ENCODE data around the gene COL4A2.

Gene COL4A2

DNA sequence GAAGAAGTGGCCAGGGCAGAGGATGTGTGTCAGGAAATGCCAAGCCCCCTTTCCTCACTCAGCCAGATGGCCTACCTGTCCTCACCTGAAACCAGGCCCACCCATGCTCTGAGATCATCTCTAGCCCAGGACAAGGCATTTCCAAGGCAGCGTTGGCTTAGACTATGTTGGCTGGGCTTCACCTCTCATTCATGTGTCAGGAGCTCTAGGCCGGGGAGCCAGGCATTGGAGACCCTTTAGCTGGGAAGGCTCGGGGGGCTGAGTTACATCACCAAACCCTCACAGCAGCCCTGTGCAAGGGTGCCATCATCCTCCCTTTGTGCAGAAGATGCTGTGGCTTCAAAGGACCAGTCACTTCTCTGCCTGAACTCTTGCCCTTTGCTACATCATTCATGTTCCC is 40.0 kb downstream of the COL4A2 start:
- Histone ChIP-seq H3K9me3 (ENCODE audit: control insufficient read depth, low read length) (no peaks in the 10 kb centered on the region), H3K27ac (ENCODE audit: insufficient read depth, low read depth, low read length, poor library complexity, severe bottlenecking) (no peak overlapping the region), H3K4me3 (ENCODE audit: insufficient read depth, low read depth, low read length) (no peak overlapping the region), H3K27me3 (ENCODE audit: control insufficient read depth, insufficient read depth, low read length, poor library complexity, severe bottlenecking) (no peaks in the 10 kb centered on the region), H3K36me3 (ENCODE audit: control insufficient read depth, insufficient read depth, low read length) (no peaks in the 10 kb centered on the region), H3K4me1 (ENCODE audit: control insufficient read depth, insufficient read depth, low read length) (peaks cover 4% of the 10 kb centered on the region)
- whole genome bisulfite sequencing, 2 experiments = 95% methylated on average over 3 of the region's 3 CpGs

GRCh38 chr13:110347535-110348308 is 40.6 kb downstream of the COL4A2 start:
- Histone ChIP-seq H3K27ac (ENCODE audit: insufficient read depth, low read depth, low read length, poor library complexity, severe bottlenecking) (no peak overlapping the region), H3K36me3 (ENCODE audit: control insufficient read depth, insufficient read depth, low read length) (no peaks in the 10 kb centered on the region)
- 89% methylated on average over 18 of the region's 18 CpGs for whole genome bisulfite sequencing, 2 experiments

DNA sequence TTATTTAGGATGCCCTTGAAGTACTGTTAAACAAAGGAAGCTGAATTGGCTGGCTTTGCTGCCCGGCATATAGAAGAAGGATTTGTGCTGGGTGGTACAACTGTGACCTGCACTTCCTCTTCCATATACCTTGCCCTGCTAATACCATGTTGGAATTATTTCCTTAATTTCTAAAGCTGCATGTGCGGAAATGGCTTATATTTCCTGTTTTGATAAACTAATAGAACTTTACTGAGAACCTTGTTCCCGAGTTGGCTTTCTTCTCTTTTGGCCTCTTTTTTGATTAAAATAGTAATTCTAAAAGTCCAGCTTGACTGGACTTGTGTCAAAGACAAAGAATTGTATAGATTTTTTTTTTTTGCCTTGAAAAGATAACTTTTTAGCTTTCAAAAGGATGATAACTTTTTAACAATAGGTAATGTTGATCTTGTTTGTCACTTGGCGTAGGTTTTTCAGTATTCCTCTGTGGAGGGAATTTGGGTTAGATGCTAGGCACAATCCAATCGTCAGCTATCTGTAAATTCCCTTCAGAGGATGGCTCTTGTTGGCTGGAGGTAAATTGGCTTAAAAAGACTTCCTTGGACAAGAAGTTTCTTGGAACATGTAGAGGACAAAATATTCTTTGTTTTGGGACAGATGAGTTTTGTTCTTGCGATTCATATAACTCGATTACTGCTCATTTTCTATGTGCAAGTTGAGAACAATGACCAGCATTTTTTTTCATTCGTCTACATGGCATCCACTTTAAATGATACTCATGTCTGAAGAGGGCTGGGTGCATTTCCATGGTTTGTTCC is 41.4 kb downstream of the COL4A2 start:
- no peaks in the 10 kb centered on the region for H3K36me3 ChIP-seq (ENCODE audit: control insufficient read depth, insufficient read depth, low read length)
- WGBS, 2 experiments = 93 to 99% methylated on average over 7 to 8 of the region's 8 CpGs
- H3K9me3 ChIP-seq (ENCODE audit: control insufficient read depth, low read length) = no peaks in the 10 kb centered on the region
- no peaks in the 10 kb centered on the region for H3K27me3 ChIP-seq (ENCODE audit: control insufficient read depth, insufficient read depth, low read length, poor library complexity, severe bottlenecking)
- H3K27ac ChIP-seq (ENCODE audit: insufficient read depth, low read depth, low read length, poor library complexity, severe bottlenecking) = no peak overlapping the region
- no peaks in the 10 kb centered on the region for H3K4me1 ChIP-seq (ENCODE audit: control insufficient read depth, insufficient read depth, low read length)
- H3K4me3 ChIP-seq (ENCODE audit: insufficient read depth, low read depth, low read length) = no peak overlapping the region

More at GRCh38 chr13:110347535-110348308, 40.6 kb downstream of the COL4A2 start:
- Histone ChIP-seq H3K4me3 (ENCODE audit: insufficient read depth, low read depth, low read length) (no peak overlapping the region), H3K9me3 (ENCODE audit: control insufficient read depth, low read length) (no peaks in the 10 kb centered on the region), H3K27me3 (ENCODE audit: control insufficient read depth, insufficient read depth, low read length, poor library complexity, severe bottlenecking) (no peaks in the 10 kb centered on the region), H3K4me1 (ENCODE audit: control insufficient read depth, insufficient read depth, low read length) (no peaks in the 10 kb centered on the region)

DNA sequence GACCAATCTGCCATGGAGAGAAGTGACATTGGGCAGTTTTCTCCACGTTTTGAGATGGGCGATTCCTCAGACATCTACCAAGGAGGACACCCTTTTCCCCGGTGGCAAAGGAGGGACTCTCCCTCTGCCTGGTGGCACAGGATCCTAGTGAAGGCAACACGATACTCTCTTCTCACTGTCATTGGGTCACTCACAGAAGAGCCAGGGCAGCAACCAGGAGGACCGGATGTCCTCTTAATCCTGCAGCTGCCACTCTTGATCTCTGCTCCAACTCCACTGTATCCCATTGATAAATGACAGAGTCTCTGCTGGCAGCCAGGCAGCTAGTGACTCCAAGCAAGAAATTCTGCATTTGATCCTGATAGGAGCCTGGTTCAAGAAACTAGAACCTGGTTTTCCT is 42.2 kb downstream of the COL4A2 start:
- no peaks in the 10 kb centered on the region for H3K36me3 ChIP-seq (ENCODE audit: control insufficient read depth, insufficient read depth, low read length)
- H3K27me3 ChIP-seq (ENCODE audit: control insufficient read depth, insufficient read depth, low read length, poor library complexity, severe bottlenecking) = no peaks in the 10 kb centered on the region
- no peak overlapping the region for H3K4me3 ChIP-seq (ENCODE audit: insufficient read depth, low read depth, low read length)
- no peaks in the 10 kb centered on the region for H3K9me3 ChIP-seq (ENCODE audit: control insufficient read depth, low read length)
- 92 to 94% methylated on average over 5 of the region's 5 CpGs for WGBS, 2 experiments
- H3K27ac ChIP-seq (ENCODE audit: insufficient read depth, low read depth, low read length, poor library complexity, severe bottlenecking) = no peak overlapping the region
- no peaks in the 10 kb centered on the region for H3K4me1 ChIP-seq (ENCODE audit: control insufficient read depth, insufficient read depth, low read length)

DNA sequence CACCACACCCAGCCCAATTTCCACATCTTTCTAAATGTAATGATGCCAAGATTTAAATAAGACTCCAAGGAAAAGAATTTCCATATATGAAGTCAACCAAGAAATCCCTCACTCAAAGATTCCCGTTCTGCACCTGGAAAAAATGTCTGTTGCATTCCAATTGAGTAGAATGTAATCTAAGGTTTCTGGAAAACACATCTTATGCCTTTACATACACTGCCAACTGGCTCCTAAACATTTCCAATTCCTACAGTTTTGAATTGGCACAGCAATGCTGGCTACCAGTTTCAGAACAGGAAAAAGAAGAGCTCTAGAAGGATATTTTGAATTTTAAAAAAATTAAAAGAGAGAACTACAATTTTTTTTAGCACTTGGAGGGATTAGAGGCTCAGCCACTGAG is 43.0 kb downstream of the COL4A2 start:
- H3K4me1 ChIP-seq (ENCODE audit: control insufficient read depth, insufficient read depth, low read length) = no peaks in the 10 kb centered on the region
- no peaks in the 10 kb centered on the region for H3K9me3 ChIP-seq (ENCODE audit: control insufficient read depth, low read length)
- WGBS, 2 experiments = 80 to 100% methylated on average over 1 of the region's 1 CpG
- no peak overlapping the region for H3K4me3 ChIP-seq (ENCODE audit: insufficient read depth, low read depth, low read length)
- H3K36me3 ChIP-seq (ENCODE audit: control insufficient read depth, insufficient read depth, low read length) = no peaks in the 10 kb centered on the region
- no peaks in the 10 kb centered on the region for H3K27me3 ChIP-seq (ENCODE audit: control insufficient read depth, insufficient read depth, low read length, poor library complexity, severe bottlenecking)
- no peak overlapping the region for H3K27ac ChIP-seq (ENCODE audit: insufficient read depth, low read depth, low read length, poor library complexity, severe bottlenecking)

DNA sequence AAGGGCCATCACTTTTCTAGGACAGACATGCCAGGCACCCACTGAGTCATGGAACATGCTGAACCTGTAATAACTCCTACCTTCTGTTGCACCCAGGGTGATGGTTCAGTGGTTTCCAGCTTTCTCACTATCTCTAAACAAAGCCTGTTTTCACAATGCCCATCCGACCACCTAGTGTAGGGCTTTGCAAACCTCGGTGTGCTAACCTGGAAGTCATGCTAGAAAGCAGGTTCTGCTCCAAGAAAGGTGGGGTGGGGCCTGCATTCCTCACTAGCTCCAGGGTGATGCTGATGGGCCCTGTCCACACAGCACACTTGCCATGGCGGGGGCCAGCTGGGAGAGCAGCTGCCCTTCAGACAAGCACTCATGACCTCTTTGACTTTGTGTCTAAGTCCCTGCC is 43.4 kb downstream of the COL4A2 start:
- no peaks in the 10 kb centered on the region for H3K4me1 ChIP-seq (ENCODE audit: control insufficient read depth, insufficient read depth, low read length)
- H3K27ac ChIP-seq (ENCODE audit: insufficient read depth, low read depth, low read length, poor library complexity, severe bottlenecking) = no peak overlapping the region
- H3K27me3 ChIP-seq (ENCODE audit: control insufficient read depth, insufficient read depth, low read length, poor library complexity, severe bottlenecking) = no peaks in the 10 kb centered on the region
- 92 to 93% methylated on average over 3 of the region's 3 CpGs for WGBS, 2 experiments
- H3K36me3 ChIP-seq (ENCODE audit: control insufficient read depth, insufficient read depth, low read length) = no peaks in the 10 kb centered on the region
- no peak overlapping the region for H3K4me3 ChIP-seq (ENCODE audit: insufficient read depth, low read depth, low read length)
- no peaks in the 10 kb centered on the region for H3K9me3 ChIP-seq (ENCODE audit: control insufficient read depth, low read length)

- no peak overlapping the region for H3K27ac ChIP-seq (ENCODE audit: insufficient read depth, low read depth, low read length, poor library complexity, severe bottlenecking)
- no peaks in the 10 kb centered on the region for H3K9me3 ChIP-seq (ENCODE audit: control insufficient read depth, low read length)
- 94 to 98% methylated on average over 5 to 6 of the region's 6 CpGs for WGBS, 2 experiments
- H3K27me3 ChIP-seq (ENCODE audit: control insufficient read depth, insufficient read depth, low read length, poor library complexity, severe bottlenecking) = no peaks in the 10 kb centered on the region
- no peaks in the 10 kb centered on the region for H3K4me1 ChIP-seq (ENCODE audit: control insufficient read depth, insufficient read depth, low read length)
- no peak overlapping the region for H3K4me3 ChIP-seq (ENCODE audit: insufficient read depth, low read depth, low read length)
- no peaks in the 10 kb centered on the region for H3K36me3 ChIP-seq (ENCODE audit: control insufficient read depth, insufficient read depth, low read length)
Observed at GRCh38 chr13:110351636-110352420, 44.7 kb downstream of the COL4A2 start.

DNA sequence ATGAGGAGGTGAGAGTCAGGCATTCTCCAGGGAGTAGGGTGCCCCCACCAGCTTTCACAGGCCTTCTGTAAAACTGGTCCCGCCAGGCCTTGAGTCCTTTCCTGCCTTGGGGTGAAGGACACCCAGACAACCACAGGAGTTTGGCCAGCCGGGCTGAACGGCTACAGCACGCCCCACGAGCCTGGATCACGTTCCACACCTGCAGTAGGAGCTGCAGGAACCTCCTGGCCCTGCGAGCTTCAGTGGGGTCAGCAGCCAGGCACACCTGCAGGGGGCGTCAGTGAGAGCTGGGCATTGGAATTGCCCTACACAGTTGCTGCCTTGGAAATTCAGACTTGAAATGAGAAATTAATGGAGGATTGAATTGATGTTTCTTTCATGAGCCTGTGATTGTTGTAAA is 45.7 kb downstream of the COL4A2 start:
- peaks cover 3% of the 10 kb centered on the region for H3K36me3 ChIP-seq (ENCODE audit: control insufficient read depth, insufficient read depth, low read length)
- no peaks in the 10 kb centered on the region for H3K9me3 ChIP-seq (ENCODE audit: control insufficient read depth, low read length)
- H3K27me3 ChIP-seq (ENCODE audit: control insufficient read depth, insufficient read depth, low read length, poor library complexity, severe bottlenecking) = no peaks in the 10 kb centered on the region
- 90 to 91% methylated on average over 8 of the region's 8 CpGs for WGBS, 2 experiments
- no peaks in the 10 kb centered on the region for H3K4me1 ChIP-seq (ENCODE audit: control insufficient read depth, insufficient read depth, low read length)
- no peak overlapping the region for H3K27ac ChIP-seq (ENCODE audit: insufficient read depth, low read depth, low read length, poor library complexity, severe bottlenecking)
- no peak overlapping the region for H3K4me3 ChIP-seq (ENCODE audit: insufficient read depth, low read depth, low read length)

DNA sequence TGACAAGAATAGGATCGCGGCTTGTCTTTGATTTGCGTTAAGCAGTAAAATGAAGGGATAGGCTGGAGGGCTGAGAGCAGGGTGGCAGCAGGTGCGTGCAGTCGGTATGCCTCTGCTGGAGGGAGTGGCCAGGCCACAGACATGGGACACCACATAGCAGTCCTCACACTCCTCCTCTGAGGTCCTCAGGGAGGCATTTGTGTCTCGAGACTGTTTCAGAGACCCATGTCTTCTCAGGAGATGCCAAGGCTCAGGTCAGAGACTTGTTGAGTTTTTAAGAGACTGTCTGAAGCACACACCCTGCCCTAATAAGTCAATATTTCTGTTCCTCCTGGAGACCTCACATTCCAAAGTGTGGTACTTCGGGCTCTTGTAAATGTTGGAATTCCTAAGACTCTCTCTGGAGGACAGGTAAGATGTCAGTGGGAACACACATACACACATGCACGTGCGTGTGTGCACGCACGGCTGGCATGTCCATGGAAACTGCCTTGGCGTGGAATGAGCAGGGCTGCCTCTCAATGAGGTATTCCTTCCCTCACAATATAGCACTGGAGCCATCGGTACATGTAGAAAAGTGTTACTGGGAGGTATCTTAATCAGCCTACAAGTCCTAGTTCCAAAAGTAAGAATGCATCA is 46.4 kb downstream of the COL4A2 start:
- Histone ChIP-seq H3K4me1 (ENCODE audit: control insufficient read depth, insufficient read depth, low read length) (no peaks in the 10 kb centered on the region), H3K4me3 (ENCODE audit: insufficient read depth, low read depth, low read length) (no peak overlapping the region), H3K27ac (ENCODE audit: insufficient read depth, low read depth, low read length, poor library complexity, severe bottlenecking) (no peak overlapping the region), H3K36me3 (ENCODE audit: control insufficient read depth, insufficient read depth, low read length) (peaks cover 6% of the 10 kb centered on the region), H3K27me3 (ENCODE audit: control insufficient read depth, insufficient read depth, low read length, poor library complexity, severe bottlenecking) (no peaks in the 10 kb centered on the region), H3K9me3 (ENCODE audit: control insufficient read depth, low read length) (no peaks in the 10 kb centered on the region)
- 94 to 95% methylated on average over 12 to 13 of the region's 13 CpGs for WGBS, 2 experiments
